Measurements from ENCODE around the gene LMAN2.

DNA sequence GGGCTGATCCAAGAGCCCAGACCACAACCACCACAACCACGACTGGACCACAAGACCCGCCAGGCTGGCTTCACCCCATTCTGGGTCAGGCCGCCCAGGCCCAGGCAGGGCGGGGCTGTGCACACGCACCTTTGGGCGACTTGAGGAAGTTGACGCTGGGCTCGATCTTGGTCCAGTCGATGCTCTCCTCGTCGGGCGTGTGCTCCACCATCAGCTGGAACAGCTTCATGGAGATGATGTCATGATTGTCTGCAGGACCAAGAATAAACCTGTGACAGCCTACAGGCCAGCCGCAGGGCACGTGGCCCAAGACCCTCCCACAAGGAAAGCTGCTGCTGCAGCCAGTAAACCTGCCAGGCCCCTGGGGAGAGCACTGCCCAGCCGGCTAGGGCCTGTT, 17.3 kb downstream of the LMAN2 start:
- TF ChIP-seq CTCF (conservative IDR thresholded peaks at IDR 0.05; ENCODE audit: low read length): no peak
- TF ChIP-seq EZH2phosphoT487 (IDR thresholded peaks at IDR 0.05; ENCODE audit: borderline replicate concordance, low read depth, low read length): no peak

All from OCI-LY7 (cell line).